NCI-H1436 (cell line): ENCODE data around the gene ZNF316.
"Not testable (repeated sequence)": the region's sequence is repeated elsewhere in the genome, so short reads cannot be mapped to it uniquely, and the experiment has no call there.

ENCODE experiments used
- DNase-seq: peaks from one replicate; lab custom pipeline; 2025; lab: John Stamatoyannopoulos, UW

The ZNF316 gene

DNA sequence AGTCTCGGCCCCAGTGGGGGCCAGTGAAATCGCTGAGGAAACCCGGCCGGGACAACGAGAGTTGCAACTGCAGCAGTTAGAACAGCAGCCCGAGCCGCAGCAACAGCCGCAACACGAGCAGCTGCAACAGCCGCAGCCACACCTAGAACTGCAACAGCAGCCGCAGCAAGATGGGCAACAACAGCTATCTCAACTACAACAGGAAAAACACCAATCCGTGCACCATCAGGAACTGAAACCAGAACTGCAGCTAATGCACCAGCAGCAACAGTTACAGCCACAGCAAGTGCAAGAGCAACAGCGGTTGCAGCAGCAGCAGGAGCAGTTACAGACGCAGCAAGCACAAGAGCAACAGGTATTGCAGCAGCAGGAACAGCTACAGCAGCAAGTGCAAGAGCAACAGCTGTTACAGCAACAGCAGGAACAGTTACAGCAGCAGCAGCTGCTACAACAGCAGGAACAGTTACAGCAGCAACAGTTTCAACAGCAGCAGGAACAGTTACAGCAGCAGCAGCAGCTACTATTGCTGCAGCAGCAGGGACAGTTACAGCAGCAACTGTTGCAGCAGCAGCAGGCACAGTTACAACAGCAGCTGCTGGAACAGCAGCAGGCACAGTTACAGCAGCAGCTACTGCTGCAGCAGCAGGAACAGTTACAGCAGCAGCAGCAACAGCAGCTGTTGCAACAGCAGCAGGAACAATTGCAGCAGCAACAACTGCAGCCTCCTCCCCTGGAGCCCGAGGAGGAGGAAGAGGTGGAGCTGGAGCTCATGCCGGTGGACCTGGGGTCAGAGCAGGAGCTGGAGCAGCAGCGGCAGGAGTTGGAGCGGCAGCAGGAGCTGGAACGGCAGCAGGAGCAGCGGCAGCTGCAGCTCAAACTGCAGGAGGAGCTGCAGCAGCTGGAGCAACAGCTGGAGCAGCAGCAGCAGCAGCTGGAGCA is 15.7 kb upstream of the ZNF316 start:
- no peak for DNase-seq

DNA sequence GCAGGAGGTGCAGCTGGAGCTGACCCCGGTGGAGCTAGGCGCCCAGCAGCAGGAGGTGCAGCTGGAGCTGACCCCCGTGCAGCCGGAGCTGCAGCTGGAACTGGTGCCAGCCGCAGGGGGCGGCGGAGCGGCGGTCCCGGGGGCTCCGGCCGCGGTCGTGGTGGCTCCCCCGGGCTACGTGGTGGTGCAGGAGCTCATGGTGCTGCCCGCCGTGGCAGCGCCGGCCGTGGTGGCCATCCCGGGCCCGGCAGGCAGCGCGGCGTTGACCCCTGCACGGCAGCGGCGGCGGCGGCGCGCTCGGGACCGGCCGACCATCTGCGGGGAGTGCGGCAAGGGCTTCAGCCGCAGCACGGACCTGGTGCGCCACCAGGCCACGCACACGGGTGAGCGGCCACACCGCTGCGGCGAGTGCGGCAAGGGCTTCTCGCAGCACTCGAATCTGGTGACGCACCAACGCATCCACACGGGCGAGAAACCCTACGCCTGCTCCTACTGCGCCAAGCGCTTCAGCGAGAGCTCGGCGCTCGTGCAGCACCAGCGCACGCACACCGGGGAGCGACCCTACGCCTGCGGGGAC is 14.9 kb upstream of the ZNF316 start:
- DNase-seq: no peak

DNA sequence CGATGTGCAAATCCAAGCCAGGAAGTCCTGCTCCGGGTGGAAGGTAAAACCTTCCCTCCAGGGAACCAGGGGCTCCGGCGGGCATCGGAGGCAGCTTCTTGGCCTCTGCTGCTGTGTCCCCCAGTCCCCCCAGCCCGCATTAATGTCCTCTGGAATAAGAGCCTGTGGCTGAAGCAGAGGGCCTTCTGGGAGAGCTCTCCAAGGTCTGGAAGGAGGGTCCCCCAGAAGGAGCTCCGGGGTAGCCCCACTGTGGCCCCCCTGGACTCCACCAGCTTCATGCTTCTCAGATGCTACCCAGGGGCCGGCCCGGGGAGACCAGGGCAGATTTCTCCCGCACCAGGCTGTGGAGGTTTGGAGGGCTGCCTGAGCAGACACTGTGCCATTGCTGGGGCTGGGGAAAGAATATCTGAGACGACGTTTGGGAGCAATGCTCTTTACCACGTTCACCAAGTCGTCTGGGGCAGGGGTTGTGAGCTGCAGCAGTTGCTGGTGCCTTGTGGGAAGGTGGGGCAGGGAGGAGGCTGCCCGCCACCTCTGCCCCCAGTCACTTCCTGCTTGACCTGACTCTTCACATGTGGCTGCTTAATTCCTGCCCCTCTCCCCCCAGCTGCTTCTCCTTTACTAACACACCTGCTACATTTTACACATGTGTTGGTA is 13.4 kb upstream of the ZNF316 start:
- no peak for DNase-seq

DNA sequence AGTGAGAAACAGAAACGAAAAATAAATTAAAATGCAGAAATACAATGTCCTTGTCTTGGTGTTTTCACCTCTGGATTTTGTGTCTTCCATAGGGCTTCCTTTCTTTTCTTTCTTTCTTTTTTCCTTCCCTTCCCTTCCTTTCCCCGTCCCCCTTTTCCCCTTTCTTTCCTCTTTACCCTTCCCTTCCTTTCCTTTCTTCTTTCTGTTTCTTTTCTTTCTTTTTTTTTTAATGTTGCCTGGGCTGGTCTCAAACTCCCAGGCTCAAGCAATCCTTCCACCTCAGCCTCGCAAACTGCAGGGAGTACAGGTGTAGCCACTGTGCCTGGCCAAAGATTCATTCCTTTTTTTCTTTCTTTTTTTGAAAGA is 12.9 kb upstream of the ZNF316 start:
- DNase-seq: no peak

DNA sequence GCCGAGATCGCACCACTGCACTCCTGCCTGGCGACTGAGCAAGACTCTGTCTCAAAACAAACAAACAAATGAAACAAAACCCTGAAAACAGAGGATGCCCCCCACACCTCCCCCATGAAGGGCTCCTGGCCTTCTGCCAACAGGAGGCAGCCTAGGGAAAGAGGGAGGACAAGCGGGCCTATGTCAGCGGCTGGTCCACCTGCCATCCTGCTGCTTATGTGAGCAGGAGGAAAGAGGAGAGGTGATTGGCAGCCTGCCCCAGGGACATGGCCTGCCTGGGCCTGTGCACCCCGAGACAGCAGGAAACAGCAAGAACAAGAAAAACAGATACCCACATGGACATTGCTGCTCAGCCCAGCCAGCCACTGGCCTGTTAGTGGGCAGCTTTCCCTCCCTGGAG is 9.1 kb upstream of the ZNF316 start:
- DNase-seq: peak; percentile 41

DNA sequence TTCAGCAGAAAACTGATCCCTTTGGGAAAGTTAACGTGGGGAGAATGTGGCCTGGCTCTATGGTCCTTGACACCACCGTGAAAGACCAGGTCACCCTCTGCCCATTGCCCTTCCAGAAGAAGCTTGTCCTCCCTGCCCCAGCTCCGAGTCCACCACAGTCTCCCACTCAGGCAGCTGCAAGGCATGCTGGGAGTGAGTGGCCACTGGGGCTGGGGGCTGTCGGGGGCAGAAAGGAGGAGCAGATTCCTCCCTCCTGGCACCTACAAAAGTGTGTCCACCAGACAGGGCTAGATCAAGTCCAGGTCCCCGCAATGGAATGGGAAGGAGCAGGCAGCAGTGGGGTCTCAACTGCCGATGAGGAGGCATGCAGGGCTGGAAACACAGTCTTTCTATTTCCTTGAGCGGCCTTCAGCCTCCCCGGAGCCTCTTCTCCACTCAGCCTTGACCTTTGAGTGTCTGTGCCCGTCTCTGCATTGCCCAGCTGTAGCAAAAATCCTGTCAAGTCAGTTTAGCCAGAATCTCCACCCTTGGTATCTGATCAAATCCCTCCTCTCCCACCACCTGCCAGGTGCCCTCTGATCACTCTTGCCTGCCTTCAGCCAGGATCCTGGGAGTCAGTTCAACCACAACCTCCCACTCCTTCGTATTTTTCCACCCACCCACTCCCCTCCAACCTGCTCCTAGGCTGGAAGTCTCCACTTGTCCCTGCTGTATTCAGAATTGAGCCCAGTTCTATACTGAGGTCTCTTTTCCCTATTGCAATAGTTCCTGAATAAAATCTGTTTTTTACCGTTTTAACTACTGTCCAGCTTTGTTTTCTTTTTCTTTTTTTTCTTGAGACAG is 6.9 kb upstream of the ZNF316 start:
- no peak for DNase-seq

DNA sequence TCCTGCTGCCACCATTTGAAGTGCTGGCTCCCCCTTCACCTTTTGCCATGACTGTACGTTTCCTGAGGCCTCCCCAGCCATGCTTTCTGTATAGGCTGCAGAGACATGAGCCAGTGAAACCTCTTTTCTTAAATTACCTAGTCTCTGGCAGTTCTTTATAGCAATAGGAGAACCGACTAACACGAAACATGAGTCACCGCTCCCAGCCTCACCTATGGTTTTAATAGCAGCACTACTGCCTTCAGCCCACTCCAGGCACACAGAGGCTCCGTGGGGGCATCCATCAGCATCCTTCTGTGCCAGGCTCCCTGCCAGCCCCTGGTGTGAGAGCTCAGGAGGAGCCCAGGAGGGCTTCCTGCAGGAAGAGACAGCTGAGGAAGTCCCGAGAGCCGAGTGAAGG is 5.5 kb upstream of the ZNF316 start:
- no peak for DNase-seq

DNA sequence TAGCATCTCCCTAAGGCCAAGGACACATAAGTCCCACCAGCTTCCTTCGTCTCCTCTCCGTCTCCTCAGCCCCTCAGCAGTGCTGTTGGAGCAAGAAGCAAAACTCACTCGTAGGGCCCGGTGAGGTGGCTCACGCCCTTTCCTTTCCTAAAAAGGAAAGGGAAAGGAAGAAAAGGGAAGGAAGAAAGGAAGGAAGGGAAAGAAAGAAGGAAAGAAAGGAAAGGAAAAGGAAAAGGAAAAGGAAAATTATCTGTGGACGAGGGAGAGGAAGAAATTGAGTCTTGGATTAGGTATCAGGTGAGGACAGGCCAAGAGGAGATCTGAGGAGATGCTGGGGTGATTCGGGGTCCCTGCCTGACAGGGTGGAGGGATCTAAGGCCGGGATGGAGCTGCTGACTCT is 3.1 kb upstream of the ZNF316 start:
- DNase-seq: no peak

DNA sequence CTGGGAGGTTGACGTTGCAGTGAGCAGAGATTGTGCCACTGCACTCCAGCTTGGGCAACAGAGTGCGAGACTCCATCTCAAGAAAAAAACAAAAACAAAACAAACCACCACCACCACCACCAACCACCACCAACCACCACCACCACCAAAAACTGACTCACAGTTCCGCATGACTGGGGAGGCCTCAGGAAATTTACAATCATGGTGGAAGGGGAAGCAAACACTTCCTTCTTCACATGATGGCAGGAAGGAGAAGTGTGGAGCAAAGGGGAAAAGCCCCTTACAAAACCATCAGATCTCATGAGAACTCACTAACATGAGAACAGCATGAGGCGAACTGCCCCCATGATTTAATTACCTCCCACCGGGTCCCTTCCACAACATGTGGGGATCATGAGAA is 2.1 kb upstream of the ZNF316 start:
- not testable (repeated sequence) for DNase-seq

DNA sequence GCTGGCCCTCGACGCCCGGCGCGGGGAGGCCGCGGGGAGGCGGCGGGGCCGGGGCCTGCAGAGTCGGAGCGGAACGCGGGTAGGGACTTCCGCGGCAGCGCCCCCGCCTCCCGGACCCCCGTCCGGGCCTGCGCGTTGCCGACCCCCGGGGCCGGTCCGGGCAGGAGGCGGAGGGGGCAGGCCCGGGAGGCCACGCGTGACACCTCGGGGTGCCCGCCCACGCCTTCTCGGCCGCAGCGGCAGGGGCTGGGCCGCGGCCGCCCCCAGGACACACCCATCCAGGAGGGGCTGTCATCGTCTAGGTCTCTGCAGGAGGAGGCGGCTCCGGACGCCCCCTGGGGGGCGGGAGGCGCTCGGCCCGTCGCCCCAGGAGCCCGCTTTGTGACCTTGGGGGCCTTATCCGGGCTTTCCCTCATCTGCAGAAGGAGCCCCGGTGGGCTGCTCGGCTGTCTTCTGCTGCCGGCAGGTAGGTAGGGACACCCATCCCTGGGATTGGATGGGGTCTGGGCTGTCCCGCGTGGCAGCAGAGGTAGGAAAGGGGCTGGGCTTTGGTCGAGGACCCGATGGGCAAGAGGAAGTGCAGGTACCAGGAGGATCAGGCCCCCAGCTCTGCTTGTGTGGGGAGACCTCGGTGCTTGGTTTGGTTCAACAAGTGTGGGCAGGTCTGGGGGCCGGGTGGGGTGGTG is 569 bp downstream of the ZNF316 start:
- DNase-seq: no peak

DNA sequence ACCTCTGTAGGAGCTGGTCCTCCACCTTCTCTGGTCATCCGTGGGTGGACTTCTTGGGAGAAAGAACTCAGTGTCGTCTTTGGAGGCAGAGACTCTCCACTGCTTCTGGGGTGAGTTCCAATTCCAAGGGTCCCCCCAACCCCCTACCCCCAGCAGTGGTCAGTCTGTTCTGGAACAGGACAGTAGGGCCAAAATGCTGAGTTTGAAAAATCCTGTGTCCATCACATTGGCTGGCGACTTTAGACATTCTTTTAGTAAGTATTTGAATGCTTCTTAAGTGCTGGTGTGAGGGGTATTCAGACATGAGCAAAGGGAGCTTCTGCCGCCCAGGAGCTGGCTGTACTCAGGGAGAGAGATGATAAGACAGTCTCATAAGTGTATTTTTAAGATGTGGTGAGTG is 1.9 kb downstream of the ZNF316 start:
- no peak for DNase-seq

DNA sequence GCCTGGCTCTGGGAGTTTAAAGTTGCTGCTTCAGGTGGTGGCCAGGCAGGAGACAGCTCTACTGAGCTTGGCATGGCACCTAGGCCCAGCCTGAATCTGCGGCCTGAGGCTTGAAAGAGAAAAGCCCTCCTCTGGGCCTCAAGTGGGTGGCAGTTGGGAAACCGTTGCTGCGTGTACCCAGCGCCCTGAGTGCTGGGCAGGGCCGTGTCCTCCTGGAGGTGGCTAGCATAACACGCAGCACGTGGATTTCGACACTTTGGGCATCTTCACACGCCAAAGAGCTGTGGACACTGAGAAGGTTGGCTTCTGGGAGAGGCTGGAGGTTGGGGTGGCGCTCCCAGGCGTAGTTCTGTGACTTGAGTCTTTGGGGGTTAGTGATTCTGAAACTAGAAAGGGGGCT is 2.5 kb downstream of the ZNF316 start:
- DNase-seq: no peak

DNA sequence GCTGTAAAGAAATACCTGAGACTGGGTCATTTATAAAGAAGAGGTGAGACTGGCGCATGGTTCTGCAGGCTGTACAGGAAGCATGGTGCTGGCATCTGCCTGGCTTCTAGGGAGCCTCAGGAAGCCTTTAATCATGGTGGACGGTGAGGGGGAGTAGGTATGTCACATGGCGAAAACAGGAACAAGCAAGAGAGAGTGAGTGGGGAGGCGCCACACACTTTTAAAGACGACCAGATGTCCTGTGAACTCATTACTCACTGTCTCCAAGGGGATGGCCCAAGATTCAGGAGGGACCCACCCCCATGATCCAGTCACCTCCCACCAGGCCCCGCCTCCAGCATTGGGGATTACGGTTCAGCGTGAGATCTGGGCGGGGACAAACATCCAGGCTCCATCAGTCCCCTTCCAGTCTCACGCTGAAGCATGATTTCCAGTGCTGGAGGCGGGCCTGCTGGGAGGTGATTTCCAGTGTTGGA is 3.2 kb downstream of the ZNF316 start:
- DNase-seq: no peak

DNA sequence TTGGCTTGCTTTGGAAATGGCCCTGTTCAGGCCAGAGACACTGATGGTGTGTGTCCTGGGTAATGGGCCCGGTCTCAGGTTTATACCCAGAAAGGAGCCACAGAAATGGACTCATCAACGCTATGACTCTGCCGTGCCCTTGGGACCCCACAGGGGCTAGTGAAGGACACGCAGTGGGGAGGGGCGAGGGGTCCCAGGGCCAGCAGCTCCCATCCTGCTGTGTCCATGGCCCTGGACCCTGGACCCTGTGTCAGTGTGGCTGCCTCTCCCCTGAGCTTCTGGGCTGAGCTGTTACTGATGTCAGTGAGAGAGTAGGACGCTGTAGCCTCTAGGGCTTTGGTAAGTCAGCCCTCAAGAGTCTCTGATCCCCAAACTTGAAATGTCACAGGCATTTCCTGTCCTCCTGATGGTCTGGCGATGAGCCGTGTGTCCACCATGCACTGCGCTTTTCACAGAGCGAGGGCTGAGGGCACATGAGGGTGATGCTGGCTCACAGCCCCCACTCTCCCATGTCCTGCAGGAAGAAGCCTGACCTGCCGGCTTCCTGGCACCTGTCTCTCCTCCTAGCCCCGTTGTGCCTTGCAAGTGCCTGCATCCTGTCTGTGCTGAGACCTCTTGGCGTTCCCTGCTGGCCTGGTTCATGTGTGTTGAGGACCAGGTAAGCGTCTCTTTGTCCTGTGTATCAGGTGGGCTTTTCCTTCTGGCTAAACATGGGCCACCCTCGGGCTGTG is 4.4 kb downstream of the ZNF316 start:
- no peak for DNase-seq

DNA sequence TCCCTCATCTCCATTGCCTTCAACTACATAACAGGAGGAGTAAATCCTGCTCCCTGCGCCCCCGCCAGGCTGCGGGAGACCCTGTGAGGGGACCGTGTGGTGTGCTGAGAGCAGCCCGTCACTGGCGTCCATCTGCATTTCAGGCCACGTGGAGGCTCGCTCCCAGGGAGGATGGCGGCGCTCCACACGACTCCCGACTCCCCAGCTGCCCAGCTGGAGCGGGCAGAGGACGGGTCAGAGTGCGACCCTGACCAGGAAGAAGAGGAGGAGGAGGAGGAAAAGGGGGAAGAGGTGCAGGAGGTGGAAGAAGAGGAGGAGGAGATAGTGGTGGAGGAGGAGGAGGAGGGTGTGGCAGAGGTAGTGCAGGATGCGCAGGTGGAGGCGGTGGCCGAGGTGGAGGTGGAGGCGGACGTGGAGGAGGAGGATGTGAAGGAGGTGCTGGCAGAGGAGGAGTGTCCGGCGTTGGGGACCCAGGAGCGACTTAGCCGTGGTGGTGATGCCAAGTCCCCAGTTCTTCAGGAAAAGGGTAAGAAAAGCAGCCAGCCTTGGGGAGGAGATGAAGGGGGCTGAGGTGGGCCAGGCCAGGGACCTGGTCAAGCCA is 5.2 kb downstream of the ZNF316 start:
- DNase-seq: no peak

DNA sequence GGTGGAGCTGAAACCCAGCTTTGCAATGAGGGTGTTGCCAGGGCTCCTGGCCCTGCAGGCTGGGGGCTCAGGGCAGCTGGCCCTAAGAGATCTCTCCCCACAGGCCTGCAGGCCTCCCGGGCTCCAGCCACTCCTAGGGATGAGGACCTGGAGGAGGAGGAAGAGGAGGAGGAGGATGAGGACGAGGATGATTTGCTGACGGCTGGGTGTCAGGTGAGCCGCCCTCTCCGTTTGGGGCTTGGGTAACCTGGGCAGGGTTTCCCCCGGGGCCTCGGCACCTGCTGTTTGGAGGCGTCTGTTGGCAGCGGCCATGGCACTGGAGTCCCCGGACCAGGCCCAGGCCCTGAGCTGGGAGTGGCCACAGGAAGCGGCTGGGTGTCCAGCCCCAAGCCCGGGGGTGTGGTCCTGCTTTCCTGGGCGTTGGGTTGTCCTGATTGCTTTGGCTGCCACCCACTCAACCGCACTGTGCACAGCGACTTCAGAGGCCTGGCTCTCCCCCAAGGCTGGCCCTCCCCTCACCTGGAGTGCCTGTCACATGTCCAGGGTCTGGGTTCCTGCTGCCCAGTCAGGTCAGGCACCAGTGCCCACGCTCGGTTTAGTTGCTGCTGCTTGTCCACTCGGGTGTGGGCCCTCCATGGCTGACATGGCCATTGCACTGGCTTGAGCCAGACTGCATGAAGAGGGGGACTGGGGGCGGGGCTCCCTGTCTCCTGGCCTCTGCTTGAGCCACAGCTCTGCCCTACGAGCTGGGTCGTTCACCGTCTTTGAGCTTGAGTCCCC is 5.9 kb downstream of the ZNF316 start:
- DNase-seq: no peak

DNA sequence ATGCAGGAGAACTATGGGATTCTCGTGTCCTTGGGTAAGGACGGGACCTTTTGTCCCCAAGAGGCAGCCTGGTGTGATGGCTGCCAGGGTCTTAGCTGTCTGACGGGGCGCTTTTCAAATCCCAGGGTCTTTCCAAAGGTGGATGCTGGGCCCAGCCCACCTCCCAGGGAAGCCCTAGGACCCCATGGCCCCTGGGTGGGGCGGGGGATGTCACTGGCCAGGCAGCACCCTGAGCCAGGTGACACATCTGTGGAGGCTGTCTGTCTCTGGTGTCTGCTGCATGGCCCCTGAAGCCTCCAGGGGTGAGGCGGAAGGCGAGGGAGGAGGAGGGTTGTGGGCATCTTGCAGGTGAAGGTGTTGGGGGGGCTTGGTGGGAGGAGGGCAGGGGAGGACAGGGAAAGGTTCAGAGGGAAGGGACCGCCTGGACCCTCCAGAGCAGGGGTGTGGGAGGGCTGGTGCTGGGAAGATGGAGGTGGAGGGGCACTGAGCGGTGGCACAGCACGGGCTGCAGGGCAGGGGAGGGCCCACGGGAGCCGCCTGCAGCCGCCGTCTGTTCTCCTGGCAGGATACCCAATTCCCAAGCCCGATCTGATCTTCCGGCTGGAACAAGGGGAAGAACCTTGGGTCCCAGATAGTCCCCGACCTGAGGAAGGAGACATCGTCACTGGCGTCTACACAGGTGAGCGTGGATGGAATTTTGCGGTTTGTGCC is 7.0 kb downstream of the ZNF316 start:
- DNase-seq: no peak

DNA sequence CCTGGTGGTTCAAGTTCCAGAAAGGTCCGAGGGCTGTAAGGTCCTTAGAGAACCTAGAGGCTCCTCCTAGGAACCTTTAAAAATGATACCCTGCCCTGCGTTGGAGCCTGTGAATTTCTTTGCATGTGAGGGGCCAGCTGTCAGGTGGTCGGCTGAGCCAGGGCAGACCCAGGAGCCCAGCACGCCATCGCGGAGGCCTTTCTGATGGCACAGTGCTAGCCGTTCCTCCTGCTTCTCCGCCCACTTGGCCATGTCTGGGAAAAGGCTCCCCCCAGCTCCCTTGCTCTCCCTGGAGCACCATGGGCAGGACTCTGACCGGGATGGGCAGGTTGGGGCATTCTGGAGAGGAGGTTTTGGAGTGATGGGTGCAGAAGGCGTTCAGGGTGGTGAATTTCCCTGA is 7.6 kb downstream of the ZNF316 start:
- DNase-seq: no peak

DNA sequence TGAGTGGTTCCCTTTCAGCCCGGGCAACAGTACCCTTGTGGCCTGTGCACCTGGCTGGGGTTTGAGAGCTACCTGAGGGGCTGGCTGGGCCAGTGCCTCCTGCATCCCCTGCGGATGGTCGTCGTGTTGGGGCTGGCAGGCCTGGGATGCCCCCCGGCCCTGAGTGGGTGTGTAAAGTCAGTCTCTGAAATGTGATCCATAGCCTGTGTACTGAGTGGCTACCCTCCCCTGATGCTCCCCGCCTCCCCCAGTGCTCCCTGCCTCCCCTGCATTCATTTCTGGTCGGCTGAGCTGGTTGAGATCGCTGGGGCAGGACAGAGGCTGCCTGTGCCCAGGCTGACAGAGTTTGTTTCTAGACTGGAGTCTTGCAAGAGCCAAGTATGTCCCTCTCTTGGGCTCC is 9.3 kb downstream of the ZNF316 start:
- DNase-seq: no peak
